ENCODE measurements around the gene ABITRAM. TPM values are rescaled to one million over a fixed set of nuclear protein-coding genes. Genes with fewer than 3 reads are reported as not detected.
A peak's percentile ranks its signal among the peaks of the same experiment; 100 is the strongest.
"Not testable (repeated sequence)": the region's sequence is repeated elsewhere in the genome, so short reads cannot be mapped to it uniquely, and the experiment has no call there.

The ABITRAM gene, protein sequence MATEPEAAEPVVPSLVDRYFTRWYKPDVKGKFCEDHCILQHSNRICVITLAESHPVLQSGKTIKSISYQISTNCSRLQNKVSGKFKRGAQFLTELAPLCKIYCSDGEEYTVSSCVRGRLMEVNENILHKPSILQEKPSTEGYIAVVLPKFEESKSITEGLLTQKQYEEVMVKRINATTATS
- total RNA-seq (2014; rRNA removed; shearing (Covaris generic)), result 5.2 and 7.6 TPM in 2 replicates

DNA sequence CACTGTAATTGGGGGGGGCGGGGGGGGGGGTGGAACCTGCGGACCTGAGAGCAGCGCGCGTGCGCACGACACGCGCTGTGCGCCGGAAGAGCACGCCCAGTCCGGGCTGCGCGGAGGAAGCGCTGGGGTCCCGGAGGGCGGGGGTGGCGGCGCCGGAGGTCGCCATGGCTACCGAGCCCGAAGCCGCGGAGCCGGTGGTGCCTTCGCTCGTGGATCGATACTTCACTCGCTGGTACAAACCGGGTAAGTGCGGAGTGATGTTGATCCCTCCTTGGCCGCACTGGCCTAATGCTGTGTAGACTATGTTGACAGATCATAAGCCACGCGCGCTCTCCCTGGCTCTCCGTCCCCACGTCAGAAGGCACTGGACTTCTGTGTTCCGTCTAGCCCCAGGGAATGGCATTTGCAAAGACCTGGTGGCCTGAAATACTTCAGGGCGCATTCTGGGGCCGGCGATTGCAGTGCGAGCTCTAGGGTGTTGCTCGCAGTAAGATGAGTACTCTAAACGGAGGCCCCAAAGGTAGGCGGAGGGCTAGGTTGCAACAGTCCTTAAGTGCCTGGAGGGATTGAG is at the start of gene ABITRAM:
Gene ABITRAM, plus strand, starts transcription at position 78 of the 571 bp plus-strand sequence. Its CDS starts 87 bp downstream, at position 165.
- Histone ChIP-seq H3K36me3 (replicated peaks; ENCODE audit: control insufficient read depth, insufficient read depth, low read length) (no peaks in the 10 kb centered on the region), H3K27me3 (ENCODE audit: control insufficient read depth, insufficient read depth, low read length) (no peaks in the 10 kb centered on the region)
- peak; percentile 94 for DNase-seq

DNA sequence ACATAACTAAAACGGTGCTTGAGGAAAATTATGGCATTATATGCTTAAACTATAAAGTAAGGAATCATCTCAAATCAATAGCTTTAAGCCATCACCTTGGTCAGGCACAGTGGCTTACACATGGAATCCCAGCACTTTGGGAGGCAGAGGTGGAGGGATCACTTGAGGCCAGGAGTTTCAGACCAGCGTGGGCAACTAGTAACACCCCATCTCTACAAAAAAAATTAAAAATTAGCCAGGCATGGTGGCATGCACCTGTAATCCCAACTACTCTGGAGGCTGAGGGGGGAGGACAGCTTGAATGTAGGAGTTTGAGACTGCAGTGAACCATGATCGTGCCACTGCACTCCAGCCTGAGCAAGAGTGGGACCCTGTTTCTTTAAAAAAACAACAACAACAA is 49.5 kb upstream of the ABITRAM start:
- Histone ChIP-seq H3K36me3 (replicated peaks; ENCODE audit: control insufficient read depth, insufficient read depth, low read length) (no peaks in the 10 kb centered on the region; the same call in none of the 2 replicates), H3K4me3 (ENCODE audit: insufficient read depth, low read depth, low read length) (no peak overlapping the region), H3K27me3 (ENCODE audit: control insufficient read depth, insufficient read depth, low read length) (no peaks in the 10 kb centered on the region)
- no peak for DNase-seq

More for the DNA sequence above, at the start of gene ABITRAM:
- peak within 1 kb of the TSS; percentile 98 for H3K4me3 ChIP-seq (ENCODE audit: insufficient read depth, low read depth, low read length)

DNA sequence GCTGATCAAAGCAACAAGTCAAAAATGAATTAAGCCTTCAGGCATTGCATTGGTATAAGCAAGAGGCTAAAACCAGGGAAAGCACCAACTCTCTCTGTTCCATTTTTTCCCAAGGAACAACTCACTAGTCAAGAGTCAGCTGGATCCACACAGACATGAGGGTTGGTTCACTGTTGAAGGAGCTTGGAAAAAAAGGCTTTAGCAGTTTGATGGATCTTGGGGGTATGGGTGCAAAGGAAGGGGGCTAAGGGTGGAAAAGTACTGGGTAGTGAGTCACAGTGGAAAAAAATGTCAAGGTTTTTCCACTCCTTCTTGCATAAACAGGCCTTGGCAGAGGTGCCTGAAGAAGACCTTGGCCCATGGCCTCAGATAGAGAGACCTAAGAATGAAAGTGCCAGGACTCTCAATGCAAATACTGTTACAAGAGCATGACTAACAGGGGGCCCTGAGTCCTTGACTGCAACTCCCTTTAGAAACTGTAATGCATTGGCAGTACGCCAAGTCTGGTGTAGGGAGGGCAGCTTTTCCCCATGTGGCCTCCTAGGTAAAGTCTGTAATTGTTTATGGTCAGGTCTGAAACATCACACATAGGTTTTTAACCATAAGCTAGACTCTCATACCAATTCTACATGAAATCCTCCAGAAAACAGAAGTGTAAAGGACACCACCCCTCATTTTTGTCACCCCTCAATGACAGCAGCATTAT is 48.4 kb upstream of the ABITRAM start:
- Histone ChIP-seq H3K36me3 (replicated peaks; ENCODE audit: control insufficient read depth, insufficient read depth, low read length) (peaks cover 2% of the 10 kb centered on the region), H3K4me3 (ENCODE audit: insufficient read depth, low read depth, low read length) (no peak overlapping the region), H3K27me3 (ENCODE audit: control insufficient read depth, insufficient read depth, low read length) (no peaks in the 10 kb centered on the region)
- DNase-seq, result no peak

DNA sequence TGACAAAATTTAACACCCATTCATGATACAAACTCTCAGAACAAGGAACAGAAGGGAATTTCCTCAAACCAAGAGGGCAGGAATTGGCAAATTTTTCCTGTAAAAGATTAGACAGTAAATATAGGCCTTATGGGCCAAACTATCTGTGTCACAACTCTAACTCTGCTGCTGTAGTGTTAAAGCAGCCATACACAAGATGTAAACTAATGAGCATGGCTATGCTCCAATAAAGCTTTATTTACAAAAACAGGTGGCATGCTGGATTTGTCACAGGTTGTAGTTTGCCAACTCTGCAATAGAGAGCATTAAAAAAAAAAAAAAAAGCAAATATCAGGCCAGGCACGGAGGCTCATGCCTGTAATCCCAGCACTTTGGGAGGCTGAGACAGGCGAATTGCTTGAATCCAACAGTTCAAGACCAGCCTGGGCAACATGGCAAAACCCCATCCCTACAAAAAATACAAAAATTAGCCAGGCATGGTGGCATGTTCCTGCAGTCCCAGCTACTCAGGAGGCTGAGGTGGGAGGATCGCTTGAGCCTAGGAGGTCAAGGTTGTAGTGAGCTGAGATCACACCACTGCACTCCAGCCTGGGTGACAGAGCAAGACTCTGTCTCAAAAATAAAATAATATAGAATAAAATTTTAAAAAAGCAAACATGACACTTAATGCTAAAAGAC is 47.5 kb upstream of the ABITRAM start:
- H3K4me3 ChIP-seq (ENCODE audit: insufficient read depth, low read depth, low read length); H3K27me3 ChIP-seq (ENCODE audit: control insufficient read depth, insufficient read depth, low read length); H3K36me3 ChIP-seq (replicated peaks; ENCODE audit: control insufficient read depth, insufficient read depth, low read length); DNase-seq: not testable (repeated sequence)

DNA sequence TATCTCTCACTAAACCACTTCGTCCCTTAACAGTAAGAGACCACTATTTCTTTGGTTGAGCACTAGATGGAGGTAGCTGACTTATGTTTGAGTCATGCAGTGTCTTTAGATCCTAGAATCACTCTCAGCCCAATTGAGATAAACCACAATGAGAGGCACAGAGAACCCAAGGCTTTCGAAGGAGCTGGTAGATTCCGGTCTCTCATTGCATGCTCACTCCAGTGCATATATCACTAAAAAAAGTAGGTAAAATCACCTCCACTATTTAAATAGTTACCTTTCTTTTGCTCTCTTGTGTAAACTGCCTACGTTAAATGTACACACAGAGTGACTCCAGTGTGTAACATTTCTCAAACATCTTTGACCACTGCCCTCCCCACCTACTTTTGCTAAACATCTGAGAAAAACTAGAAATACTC is 44.5 kb upstream of the ABITRAM start:
- H3K4me3 ChIP-seq (ENCODE audit: insufficient read depth, low read depth, low read length), result no peak overlapping the region
- DNase-seq, result no peak
- H3K27me3 ChIP-seq (ENCODE audit: control insufficient read depth, insufficient read depth, low read length), result no peaks in the 10 kb centered on the region
- H3K36me3 ChIP-seq (replicated peaks; ENCODE audit: control insufficient read depth, insufficient read depth, low read length), result peaks cover 16% of the 10 kb centered on the region

DNA sequence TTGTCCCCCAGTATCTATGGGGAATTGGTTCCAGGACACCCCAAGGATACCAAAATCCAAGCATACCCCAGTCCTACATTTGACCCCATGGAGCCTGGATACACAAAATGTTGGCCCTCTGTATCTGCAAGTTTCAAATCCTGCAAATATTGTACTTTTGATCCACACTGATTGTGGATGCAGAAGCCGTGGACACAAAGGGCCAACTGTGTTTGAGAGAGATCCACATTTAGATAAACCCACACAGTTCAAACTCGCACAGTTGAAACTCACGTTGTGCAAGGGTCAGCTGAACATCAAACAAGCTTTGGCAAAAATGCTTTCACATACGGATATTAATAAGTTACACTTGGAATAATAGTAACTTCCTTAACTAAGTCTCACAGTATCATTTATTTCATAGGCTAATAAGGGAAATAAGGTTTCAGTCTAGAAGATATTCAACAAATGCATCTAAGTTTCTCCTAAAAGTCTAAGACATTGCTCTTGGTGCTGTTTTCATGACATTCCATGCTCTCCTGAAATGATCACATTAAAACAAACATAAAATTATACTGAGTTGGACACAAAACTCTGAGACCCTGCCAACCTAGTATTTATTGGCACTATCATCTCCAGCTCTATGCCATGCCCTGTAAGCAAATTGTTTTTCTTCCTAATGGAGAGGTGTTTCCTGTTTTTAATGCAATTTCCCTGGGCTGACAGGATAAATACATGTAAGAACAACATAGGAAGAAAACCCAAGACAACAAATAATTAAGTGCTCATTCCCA is 39.8 kb upstream of the ABITRAM start:
- no peak overlapping the region for H3K4me3 ChIP-seq (ENCODE audit: insufficient read depth, low read depth, low read length)
- no peak for DNase-seq
- no peaks in the 10 kb centered on the region for H3K27me3 ChIP-seq (ENCODE audit: control insufficient read depth, insufficient read depth, low read length)
- peaks cover 28% of the 10 kb centered on the region for H3K36me3 ChIP-seq (replicated peaks; ENCODE audit: control insufficient read depth, insufficient read depth, low read length)

DNA sequence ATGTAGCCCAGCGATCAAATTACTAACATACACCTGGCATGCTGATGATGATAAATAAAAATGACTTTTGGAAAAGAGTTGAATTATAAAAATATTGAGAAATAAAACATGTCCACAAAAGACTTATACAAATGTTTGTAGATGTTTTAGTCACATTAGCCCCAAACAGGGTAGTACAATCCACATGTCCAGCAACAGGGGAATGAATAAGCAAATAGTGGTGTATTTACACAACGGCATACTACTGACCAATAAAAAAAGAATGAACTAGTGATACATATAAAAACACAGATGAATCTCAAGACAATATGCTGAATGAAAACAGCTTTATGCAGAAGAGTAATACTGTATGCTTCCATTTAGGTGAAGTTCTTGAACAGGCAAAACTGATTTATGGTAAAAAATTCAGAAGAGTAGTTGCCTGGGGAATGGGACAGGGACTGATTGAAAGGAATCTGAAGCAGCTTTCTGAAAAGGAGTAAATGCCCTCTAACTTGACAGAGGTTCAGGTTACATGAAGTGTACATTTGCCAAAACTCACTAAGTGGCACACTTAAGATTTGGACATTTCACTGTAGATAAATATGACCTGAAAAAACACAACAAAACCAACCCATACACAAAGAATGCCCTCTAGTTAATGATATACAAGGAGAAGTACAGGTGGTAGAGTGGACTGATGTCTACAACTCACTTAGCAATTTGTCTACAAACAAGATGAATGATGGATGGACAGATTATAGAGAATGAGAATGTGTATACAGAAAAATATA is 36.7 kb upstream of the ABITRAM start:
- Histone ChIP-seq H3K4me3 (ENCODE audit: insufficient read depth, low read depth, low read length) (no peak overlapping the region), H3K36me3 (replicated peaks; ENCODE audit: control insufficient read depth, insufficient read depth, low read length) (peaks cover 23% of the 10 kb centered on the region), H3K27me3 (ENCODE audit: control insufficient read depth, insufficient read depth, low read length) (no peaks in the 10 kb centered on the region)
- no peak for DNase-seq

DNA sequence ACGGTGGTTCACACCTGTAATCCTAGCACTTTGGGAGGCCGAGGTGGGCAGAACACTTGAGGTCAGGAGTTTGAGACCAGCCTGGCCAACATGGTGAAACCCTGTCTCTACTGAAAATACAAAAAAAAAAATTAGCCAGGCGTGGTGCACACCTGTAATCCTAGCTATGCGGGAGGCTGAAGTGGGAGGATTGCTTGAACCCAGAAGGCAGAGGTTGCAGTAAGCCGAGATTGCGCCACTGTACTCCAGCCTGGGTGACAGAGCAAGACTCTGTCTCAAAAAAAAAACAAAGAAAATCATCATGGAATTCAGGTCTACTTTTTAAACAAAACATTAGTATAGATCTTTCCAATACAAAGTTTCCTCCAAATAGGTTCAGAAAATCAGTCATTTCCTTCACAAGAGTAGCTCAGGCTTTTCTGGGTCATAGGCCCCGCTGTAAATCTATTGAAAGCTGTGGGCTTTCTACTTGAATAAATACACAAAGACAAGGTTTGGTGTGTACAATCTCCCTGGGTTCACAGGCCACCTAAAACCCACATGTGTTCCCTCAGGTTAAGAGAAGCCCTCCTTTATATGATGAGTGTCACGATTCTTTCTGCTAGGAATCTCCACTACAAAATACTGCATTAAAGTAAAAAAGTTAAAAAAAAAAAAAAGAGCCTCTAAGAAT is 35.0 kb upstream of the ABITRAM start:
- peaks cover 27% of the 10 kb centered on the region for H3K36me3 ChIP-seq (replicated peaks; ENCODE audit: control insufficient read depth, insufficient read depth, low read length)

DNA sequence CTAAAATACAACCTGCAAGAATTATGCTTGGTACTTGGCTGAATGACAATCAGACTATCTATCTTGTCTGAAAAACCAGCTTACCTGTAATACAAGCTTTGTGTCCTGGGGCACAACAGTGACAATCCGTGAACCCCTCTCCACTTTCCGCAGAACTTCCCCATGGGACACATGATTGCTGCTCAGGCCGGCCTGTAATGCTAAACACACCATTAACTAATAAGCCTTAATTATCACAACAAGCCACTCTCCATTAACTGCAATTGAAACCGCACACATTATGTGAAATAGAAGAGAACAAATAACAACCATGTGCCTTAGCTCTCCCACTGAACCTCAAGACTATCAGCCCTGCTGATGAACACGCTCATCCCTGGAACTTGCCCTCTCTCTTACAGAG is 34.0 kb upstream of the ABITRAM start:
- Histone ChIP-seq H3K36me3 (replicated peaks; ENCODE audit: control insufficient read depth, insufficient read depth, low read length) (peaks cover 25% of the 10 kb centered on the region), H3K4me3 (ENCODE audit: insufficient read depth, low read depth, low read length) (no peak overlapping the region), H3K27me3 (ENCODE audit: control insufficient read depth, insufficient read depth, low read length) (no peaks in the 10 kb centered on the region)
- DNase-seq, result no peak

More for the DNA sequence above, 35.0 kb upstream of the ABITRAM start:
- not testable (repeated sequence) for H3K4me3 ChIP-seq (ENCODE audit: insufficient read depth, low read depth, low read length); DNase-seq; H3K27me3 ChIP-seq (ENCODE audit: control insufficient read depth, insufficient read depth, low read length)

DNA sequence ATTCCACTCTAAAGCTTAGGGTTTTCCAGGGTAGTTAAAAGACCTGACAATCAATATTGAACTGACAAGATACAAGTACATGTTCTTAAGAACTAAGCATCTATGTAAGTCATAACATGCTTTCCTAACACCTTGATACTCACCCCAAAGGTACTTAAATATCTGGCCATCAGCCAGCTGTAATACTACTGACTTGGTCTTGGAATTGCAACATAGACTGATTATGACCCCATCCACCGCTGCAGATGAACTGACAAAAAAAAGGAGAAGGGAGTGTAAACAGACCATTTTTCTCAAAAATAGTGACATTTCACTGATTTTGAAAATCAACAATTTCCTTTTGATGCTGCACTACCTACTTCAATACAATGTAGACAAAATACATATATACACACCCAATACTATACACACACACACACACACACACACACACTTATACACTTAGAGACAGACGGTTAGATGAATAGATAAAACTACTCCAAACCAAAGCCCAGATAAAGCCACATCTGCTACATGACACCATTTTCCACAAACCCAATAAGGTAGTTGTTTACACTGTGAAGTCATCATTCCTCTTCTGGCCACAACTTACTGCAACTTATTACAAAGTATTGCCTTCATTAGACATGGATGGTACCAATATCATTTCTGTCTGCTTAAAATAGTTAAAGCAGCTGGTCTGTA is 30.6 kb upstream of the ABITRAM start:
- Histone ChIP-seq H3K4me3 (ENCODE audit: insufficient read depth, low read depth, low read length) (no peak overlapping the region), H3K27me3 (ENCODE audit: control insufficient read depth, insufficient read depth, low read length) (no peaks in the 10 kb centered on the region), H3K36me3 (replicated peaks; ENCODE audit: control insufficient read depth, insufficient read depth, low read length) (peaks cover 23% of the 10 kb centered on the region)
- DNase-seq, result no peak

DNA sequence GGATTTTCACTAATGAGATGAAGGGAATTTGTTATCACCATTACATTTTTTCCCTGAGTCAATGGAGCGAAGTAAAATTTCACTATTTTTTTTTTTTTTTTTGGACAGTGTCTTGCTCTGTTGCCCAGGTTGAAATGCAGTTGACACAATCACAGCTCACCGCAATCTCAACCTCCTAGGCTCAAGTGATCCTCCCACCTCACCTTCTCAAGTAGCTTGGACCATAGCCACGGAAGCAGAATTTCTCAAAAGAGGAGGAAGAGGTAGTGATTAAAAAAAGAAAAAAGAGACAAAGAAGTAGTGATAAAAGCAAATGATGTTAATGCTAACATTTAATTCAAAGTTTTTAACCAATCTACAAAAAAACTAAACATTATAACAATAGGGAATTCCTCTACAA is 30.0 kb upstream of the ABITRAM start:
- DNase-seq, result no peak
- Histone ChIP-seq H3K27me3 (ENCODE audit: control insufficient read depth, insufficient read depth, low read length) (no peaks in the 10 kb centered on the region), H3K4me3 (ENCODE audit: insufficient read depth, low read depth, low read length) (no peak overlapping the region), H3K36me3 (replicated peaks; ENCODE audit: control insufficient read depth, insufficient read depth, low read length) (peaks cover 23% of the 10 kb centered on the region)

DNA sequence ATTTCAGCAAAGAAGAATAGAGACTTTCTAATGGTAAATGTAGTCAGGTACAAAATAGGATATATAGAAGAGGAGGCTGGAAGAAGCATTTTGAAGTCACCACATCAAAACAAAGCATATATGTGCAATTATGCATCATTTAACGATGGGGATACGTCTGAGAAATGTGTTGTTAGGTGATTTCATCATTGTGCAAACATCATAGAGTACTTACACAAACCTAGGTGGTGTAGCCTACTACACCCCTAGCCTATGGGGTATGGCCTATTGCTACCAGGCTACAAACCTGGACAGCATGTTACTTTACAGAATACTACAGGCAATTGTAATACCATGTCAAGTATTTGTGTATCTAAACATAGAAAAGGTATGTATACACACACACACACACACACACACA is 28.7 kb upstream of the ABITRAM start:
- no peak for DNase-seq
- H3K4me3 ChIP-seq (ENCODE audit: insufficient read depth, low read depth, low read length), result no peak overlapping the region
- H3K36me3 ChIP-seq (replicated peaks; ENCODE audit: control insufficient read depth, insufficient read depth, low read length), result peaks cover 22% of the 10 kb centered on the region
- no peaks in the 10 kb centered on the region for H3K27me3 ChIP-seq (ENCODE audit: control insufficient read depth, insufficient read depth, low read length)

DNA sequence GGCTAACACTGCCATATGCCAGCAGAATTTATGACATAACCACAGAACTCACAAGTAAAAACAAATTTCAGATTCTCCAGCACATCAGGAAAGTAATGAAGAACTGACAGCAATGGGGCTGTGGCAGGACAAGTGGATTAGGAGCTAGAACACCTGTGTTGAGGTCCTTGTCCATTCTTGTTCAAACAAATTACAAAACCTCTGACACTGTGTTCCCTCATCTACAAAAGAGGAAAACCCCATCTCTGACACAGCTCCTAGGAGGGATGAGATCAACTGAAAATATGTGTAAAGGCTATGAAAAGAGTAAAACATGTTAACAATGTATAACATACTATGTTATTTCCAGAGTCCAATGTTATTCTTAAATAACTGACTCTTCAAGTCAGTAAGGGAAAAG is 23.8 kb upstream of the ABITRAM start:
- Histone ChIP-seq H3K27me3 (ENCODE audit: control insufficient read depth, insufficient read depth, low read length) (no peaks in the 10 kb centered on the region), H3K4me3 (ENCODE audit: insufficient read depth, low read depth, low read length) (no peak overlapping the region), H3K36me3 (replicated peaks; ENCODE audit: control insufficient read depth, insufficient read depth, low read length) (peaks cover 19% of the 10 kb centered on the region)
- no peak for DNase-seq
